ENCODE measurements around the gene EPGN.

Gene EPGN

GRCh38 chr4:74284053-74284452 lies 24.2 kb upstream of the EPGN start:
- in situ Hi-C loops (cut with MboI; ENCODE audit: low sequenced_read_pairs, unreplicated experiment): no loop called here
- no peak for DNase-seq (ENCODE audit: low spot score)
- no peak for TF ChIP-seq CTCF (IDR thresholded peaks at IDR 0.05; ENCODE audit: borderline replicate concordance, control extremely low read depth, extremely low read depth, insufficient read depth, missing control alignments)

GRCh38 chr4:74287164-74287563 lies 21.1 kb upstream of the EPGN start:
- TF ChIP-seq CTCF (IDR thresholded peaks at IDR 0.05; ENCODE audit: borderline replicate concordance, control extremely low read depth, extremely low read depth, insufficient read depth, missing control alignments): no peak
- in situ Hi-C loops (cut with MboI; ENCODE audit: low sequenced_read_pairs, unreplicated experiment): no loop called here
- DNase-seq (ENCODE audit: low spot score): no peak

GRCh38 chr4:74287791-74288190 lies 20.5 kb upstream of the EPGN start:
- in situ Hi-C loops (cut with MboI; ENCODE audit: low sequenced_read_pairs, unreplicated experiment): no loop called here
- no peak for DNase-seq (ENCODE audit: low spot score)
- no peak for TF ChIP-seq CTCF (IDR thresholded peaks at IDR 0.05; ENCODE audit: borderline replicate concordance, control extremely low read depth, extremely low read depth, insufficient read depth, missing control alignments)

GRCh38 chr4:74291471-74291870 lies 16.8 kb upstream of the EPGN start:
- no peak for DNase-seq (ENCODE audit: low spot score)
- no peak for TF ChIP-seq CTCF (IDR thresholded peaks at IDR 0.05; ENCODE audit: borderline replicate concordance, control extremely low read depth, extremely low read depth, insufficient read depth, missing control alignments)
- in situ Hi-C loops (cut with MboI; ENCODE audit: low sequenced_read_pairs, unreplicated experiment): no loop called here

DNA sequence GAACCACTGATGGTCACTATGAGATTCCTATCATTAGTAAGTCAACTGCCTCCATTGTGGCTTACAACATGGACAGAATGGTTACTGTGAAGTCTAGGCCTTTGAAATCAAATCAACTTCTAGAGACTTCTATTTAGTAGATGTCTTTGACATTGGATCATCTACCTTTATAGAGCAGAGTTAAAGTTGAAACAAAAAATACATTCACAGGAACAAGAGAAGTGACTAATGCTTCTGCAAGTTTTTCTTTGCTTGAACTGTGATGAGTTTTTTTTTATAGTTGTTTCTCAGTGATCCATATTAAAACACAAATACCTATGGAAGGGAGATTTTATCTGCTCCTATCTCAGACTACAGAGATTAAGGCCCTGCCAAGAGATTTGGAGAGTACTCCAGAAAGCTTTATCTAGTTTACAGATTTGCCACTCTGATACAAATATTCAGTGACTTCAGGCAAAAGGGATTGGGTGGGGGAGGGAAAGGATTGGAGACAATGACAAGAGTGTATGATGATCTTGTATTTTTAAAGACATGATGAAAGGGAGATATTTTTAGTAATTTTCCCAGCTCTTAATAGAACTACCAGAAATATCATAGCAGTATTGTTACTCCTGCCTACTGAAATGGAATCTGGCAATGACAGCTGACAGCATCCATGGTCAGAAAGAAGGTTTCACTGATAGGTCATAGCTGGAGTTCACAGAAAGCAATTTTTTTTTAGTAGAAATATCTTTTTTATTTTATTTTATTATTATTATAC lies 16.0 kb upstream of the EPGN start:
- DNase-seq (ENCODE audit: low spot score): no peak
- in situ Hi-C loops (cut with MboI; ENCODE audit: low sequenced_read_pairs, unreplicated experiment): no loop called here
- no peak for TF ChIP-seq CTCF (IDR thresholded peaks at IDR 0.05; ENCODE audit: borderline replicate concordance, control extremely low read depth, extremely low read depth, insufficient read depth, missing control alignments)

DNA sequence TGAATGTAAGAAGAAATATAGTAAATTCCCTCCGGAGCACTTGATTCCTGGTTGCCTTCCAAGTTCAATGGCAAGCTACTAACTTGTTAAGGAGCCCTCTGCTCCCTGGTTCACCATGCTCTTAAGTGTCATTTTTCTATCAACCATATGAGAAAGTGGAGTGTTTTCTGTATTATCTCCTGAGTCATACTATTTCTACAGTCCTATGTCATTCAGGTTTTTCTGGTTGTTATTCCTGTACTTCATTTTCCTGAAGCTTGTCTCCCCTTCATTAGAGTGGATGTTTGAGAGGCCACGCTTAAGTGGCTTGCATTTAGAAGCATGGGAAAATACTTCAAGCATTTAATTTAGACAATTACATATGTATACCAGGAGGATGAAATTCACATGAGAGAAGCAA lies 14.7 kb upstream of the EPGN start:
- in situ Hi-C loops (cut with MboI; ENCODE audit: low sequenced_read_pairs, unreplicated experiment): no loop called here
- no peak for TF ChIP-seq CTCF (IDR thresholded peaks at IDR 0.05; ENCODE audit: borderline replicate concordance, control extremely low read depth, extremely low read depth, insufficient read depth, missing control alignments)

More for the DNA sequence above, 14.7 kb upstream of the EPGN start:
- DNase-seq (ENCODE audit: low spot score): no peak

Measured in GM13976 (cell line).